SK-N-MC (cell line): ENCODE results near the gene P4HA3.

Experiments used
- FOXP2 ChIP-seq: optimal IDR thresholded peaks from 2 replicates; pipeline ENCODE3; 2011; ENCODE audit warnings: mild to moderate bottlenecking, moderate library complexity; ENCODE audit not compliant: insufficient read depth; ENCODE audit errors: extremely low read length, control extremely low read depth
- POLR2AphosphoS5 ChIP-seq: IDR thresholded peaks from 2 replicates; pipeline ENCODE4 v1.6.1; 2012; ENCODE audit warnings: mild to moderate bottlenecking, low read depth, low read length, borderline replicate concordance

DNA sequence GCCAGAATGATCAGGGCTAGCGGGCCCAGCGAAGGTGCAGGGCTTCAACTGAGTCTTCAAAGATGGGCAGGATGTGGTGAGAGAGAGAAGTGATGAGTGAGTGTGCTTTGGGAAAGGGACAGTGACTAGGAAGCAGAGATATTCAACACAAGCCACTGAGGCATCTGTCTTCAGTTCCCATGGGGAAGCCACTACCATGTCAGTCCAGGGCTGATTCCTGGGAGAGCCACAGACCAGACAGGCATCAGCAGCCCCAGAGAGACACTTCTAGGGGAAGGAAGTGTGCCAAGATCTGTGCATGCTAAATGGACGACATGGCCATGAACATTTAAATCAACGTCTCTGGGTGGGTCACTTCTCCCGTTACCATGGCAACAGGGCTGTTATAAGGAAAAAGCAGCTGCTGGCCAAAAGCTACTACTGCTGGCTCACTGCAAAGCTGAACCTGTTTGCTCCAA is 28.5 kb downstream of the P4HA3 start:
- no peak for TF ChIP-seq POLR2AphosphoS5
- TF ChIP-seq FOXP2: no peak
